GM12874 (cell line): ENCODE data around the gene ZNF268.

ENCODE experiments used
- TF ChIP-seq, protein P1 (sequence below): IDR thresholded peaks from 2 replicates; pipeline ENCODE4 v1.5.1; 2011; ENCODE audit warnings: low read depth, mild to moderate bottlenecking, control low read depth, low read length, moderate library complexity; ENCODE audit not compliant: insufficient read depth

Gene ZNF268

DNA sequence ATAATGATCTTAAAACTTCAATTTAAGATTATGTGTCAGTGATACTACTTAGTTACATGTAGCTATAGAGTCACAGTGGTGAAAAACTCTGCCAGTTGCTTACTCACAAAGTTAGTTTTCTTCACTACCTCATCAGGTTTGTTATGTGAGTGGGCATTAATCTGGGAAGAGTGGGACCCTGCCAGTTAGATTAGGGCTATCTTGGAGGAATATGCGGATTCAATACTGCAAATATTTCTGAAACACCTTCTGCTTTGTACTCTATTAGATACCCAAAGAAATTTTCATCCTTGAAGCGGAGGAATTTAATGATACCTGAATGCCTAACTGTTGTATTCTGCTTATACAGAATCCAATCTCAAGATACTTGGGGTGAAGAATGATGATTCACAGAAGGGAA, 25.1 kb downstream of the ZNF268 start:
- TF ChIP-seq, protein P1, sequence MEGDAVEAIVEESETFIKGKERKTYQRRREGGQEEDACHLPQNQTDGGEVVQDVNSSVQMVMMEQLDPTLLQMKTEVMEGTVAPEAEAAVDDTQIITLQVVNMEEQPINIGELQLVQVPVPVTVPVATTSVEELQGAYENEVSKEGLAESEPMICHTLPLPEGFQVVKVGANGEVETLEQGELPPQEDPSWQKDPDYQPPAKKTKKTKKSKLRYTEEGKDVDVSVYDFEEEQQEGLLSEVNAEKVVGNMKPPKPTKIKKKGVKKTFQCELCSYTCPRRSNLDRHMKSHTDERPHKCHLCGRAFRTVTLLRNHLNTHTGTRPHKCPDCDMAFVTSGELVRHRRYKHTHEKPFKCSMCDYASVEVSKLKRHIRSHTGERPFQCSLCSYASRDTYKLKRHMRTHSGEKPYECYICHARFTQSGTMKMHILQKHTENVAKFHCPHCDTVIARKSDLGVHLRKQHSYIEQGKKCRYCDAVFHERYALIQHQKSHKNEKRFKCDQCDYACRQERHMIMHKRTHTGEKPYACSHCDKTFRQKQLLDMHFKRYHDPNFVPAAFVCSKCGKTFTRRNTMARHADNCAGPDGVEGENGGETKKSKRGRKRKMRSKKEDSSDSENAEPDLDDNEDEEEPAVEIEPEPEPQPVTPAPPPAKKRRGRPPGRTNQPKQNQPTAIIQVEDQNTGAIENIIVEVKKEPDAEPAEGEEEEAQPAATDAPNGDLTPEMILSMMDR, result no peak

DNA sequence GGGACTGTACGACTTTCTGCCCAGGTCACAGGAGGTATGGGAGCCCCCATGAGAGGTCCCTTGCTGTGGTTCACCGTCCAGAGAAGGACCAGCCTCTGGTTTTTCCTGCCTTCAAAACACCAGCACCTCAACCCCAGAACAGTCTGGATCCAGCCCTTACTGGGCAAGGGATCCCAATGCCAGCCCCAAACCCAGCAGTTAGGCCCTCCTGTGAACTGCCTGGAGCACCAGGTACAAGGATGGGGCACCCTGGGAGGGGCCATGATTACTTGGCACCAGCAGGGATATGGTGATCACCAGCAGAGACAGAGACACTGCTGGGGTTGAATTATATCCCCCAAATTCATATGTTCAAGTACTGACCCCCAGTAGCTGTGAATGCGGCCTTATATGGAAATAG, 34.4 kb downstream of the ZNF268 start:
- TF ChIP-seq, protein P1, result no peak

DNA sequence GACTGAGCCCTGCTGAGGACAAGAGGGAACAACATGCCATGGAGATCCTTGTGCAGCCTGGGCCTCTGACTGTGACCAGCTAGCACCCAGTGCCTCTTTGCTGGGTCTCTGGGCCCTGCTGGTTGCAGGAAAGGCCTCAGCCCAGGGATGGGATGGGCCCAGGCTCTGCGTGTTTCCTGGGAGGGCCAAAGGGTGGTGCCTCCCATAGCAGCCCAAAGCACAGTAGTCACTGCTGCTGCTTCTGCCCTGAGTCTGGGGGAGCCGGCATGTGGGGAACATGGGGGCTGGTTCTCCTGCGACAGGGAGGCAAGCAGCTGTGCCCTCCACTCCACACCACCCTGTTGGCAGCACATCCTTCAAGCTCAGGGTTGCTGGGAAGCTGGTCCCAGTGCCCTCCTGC, 35.9 kb downstream of the ZNF268 start:
- TF ChIP-seq, protein P1, result no peak

- TF ChIP-seq, protein P1, result no peak
These were observed 39.2 kb downstream of the ZNF268 start for GRCh38 chr12:133220521-133220920.

GRCh38 chr12:133221241-133221640, 39.9 kb downstream of the ZNF268 start:
- TF ChIP-seq, protein P1, result no peak

GRCh38 chr12:133222211-133222610, 40.9 kb downstream of the ZNF268 start:
- TF ChIP-seq, protein P1, result no peak

- TF ChIP-seq, protein P1, result no peak
These were observed 44.2 kb downstream of the ZNF268 start for GRCh38 chr12:133225527-133225926.

GRCh38 chr12:133226690-133227089, 45.4 kb downstream of the ZNF268 start:
- TF ChIP-seq, protein P1, result no peak
